Activated gamma-delta T cell (primary cell): Measurements from ENCODE around the gene CTSK.
"Not testable (repeated sequence)": the region's sequence is repeated elsewhere in the genome, so short reads cannot be mapped to it uniquely, and the experiment has no call there.

Experiments
- DNase-seq: peaks from one replicate; lab custom pipeline; 2025; lab: John Stamatoyannopoulos, UW

Gene CTSK

DNA sequence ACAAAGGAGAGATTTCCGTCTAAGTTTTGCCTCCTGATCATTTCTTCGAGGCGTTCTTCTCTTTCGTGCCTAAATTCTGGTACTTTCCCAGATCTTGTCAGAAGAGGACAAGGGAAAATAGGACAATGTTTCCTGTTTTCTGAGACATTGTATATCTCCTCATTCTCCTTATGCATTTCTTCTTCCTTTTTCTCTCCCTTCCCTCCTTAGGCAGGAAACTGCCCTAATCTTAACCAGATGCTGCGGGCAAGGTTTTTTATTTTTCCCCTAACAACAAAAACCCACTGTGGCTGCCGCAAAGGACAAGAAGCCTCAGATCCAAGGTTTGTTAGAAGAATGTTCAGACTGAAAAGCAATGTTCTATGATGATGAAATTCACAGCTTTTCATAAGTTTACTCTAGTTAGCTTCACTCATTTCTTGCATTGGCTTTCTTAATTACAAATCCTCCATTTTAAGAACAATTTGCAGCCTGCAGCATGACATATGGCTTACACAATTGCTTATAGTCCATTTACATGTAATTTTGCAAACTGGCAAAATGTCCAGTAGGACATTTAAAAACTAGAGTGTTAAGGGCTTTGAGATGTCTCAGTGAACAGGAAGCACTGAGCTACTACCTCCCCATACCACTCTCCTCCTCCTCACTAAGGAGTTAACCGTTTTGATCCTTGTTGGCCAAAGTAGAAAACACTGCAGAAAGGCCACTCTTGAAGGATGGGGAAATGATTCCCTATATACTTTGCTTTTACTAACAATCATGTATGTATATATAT lies 624 bp downstream of the CTSK start:
- DNase-seq = no peak

DNA sequence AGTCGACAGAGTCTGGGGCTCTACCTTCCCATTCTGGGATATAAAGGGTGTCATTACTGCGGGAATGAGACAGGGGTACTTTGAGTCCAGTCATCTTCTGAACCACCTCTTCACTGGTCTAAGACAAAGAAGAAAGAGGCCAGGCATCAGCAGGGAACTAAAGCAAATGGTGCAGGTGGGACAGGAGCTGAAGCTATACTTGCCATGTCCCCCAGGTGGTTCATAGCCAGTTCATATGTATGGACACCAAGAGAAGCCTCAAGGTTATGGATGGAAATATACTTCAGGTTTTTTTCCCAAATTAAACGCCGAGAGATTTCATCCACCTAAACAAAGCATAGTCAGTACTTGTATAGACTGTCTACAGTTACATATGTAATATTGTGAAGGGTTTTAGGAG lies 2.2 kb downstream of the CTSK start:
- DNase-seq = no peak

GRCh38 chr1:150804671-150805070 lies 3.4 kb downstream of the CTSK start:
- no peak for DNase-seq

GRCh38 chr1:150799089-150799488 lies 9.0 kb downstream of the CTSK start:
- no peak for DNase-seq

DNA sequence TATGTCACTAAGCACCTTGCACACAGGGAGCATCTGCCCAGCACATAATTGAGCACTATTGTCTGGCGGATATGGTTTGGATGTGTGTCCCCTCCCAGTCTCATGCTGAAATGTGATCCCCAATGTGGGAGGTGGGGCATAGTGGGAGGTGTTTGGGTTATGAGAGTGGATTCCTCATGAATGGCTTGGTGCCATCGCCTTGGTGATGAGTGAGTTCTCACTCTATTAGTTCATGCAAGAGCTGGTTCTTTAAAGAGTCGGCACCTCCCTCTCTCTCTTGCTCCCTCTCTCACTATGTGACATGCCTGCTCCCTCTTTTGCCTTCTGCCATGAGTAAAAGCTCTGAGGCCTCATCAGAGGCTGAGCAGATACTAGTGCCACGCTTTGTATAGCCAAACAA lies 9.5 kb downstream of the CTSK start:
- DNase-seq = no peak

DNA sequence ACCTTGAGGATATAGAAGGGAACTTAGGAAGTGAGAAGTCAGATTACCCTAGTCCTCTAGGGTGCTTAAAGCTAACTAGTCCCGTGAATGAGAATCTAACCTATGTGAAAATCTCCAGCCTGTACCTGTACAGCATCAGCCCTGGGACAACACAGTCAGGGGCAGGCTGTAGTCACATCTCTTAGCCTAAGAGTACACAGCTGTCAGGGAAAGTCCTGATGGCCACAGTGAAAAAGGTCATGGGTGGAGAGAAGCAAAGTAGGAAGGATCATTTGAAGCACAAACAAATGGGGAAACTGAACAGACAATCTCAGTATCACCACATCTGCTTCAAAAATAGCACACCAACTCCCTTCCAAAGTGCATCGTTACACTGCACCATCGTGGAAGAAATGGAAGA lies 11.7 kb downstream of the CTSK start:
- no peak for DNase-seq

- not testable (repeated sequence) for DNase-seq
These were observed 14.3 kb downstream of the CTSK start for GRCh38 chr1:150793778-150794177.

DNA sequence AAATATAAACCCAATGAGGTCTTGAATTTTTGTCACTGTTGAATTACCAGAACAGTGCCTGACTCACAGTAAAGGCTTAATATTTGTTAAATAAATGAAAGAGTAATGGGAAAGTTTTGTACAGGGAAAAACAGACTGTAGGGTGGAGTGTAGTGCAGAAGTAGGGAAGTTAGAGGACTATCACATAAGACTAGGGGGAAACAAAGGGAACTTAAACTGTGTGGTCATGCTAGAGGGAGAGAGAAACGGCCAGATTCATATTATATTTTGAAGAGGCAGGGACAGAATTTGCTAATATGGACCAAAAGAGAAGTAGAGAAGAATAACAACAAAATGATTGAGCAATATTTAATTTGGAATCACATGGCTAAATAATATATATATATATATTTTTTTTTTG lies 14.8 kb downstream of the CTSK start:
- DNase-seq = no peak

GRCh38 chr1:150791585-150791984 lies 16.5 kb downstream of the CTSK start:
- no peak for DNase-seq

DNA sequence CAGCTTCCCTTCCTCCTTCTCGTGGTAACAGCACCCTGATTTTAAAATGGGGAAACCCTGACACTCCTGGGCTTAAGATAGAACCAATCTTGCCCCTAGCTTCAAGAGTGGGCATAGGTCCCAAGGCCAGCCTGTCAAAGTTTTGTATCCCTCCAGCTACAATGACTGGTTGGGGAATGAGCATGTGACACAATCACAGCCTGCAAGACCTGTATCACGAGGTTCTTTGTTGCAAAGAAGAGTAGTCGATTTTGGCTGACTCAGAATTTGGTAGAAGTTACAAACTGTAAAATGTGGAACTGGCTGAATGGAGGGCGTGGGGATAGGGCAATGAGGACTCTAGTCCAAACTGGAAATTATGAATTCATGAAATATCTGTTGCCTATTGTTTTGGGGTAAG lies 18.7 kb downstream of the CTSK start:
- no peak for DNase-seq

- DNase-seq = no peak
These were observed 19.1 kb downstream of the CTSK start for GRCh38 chr1:150788946-150789345.

DNA sequence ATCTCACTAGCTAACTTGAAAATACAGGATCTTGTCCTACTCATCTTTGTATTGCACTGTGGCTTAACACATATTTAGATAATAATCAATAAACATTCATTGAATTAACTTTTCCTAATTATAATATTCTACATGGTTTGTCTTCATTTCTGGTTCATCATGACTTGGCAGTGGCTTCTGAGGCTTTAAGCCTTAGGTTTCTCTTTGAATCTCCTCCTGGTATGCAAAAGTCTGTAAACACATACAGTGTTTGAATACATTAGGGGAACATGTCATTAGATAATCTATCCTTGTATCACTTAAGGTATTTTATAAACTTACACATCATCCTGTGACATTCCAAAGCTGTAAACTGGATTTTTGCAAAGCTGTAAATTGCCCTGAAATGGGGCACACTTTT lies 20.6 kb downstream of the CTSK start:
- no peak for DNase-seq

- DNase-seq = no peak
These were observed 27.6 kb downstream of the CTSK start for GRCh38 chr1:150780510-150780909.

DNA sequence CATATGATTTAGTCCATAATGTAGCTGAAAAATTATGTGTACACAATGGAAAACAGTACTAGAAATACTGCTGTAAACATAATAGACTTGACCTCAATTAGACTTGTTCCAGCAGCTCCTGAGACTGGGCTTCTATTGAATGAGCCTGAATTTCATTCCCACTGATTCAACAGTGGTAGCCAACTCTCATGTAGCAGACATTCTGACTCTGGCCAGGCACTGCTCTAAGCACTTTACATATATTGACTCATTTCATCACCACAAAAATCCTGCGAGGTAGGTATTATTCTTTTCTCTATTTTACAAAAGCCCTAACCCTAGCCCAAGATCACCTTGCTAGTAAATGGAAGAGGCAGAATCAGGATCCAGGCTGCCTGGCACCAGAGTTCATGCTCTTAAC lies 29.7 kb downstream of the CTSK start:
- no peak for DNase-seq

- no peak for DNase-seq
These were observed 30.5 kb downstream of the CTSK start for GRCh38 chr1:150777544-150777943.

GRCh38 chr1:150775931-150776505 lies 32.0 kb downstream of the CTSK start:
- DNase-seq = not testable (repeated sequence)

GRCh38 chr1:150775276-150775675 lies 32.8 kb downstream of the CTSK start:
- no peak for DNase-seq

- DNase-seq = no peak
These were observed 35.7 kb downstream of the CTSK start for GRCh38 chr1:150772326-150772725.

DNA sequence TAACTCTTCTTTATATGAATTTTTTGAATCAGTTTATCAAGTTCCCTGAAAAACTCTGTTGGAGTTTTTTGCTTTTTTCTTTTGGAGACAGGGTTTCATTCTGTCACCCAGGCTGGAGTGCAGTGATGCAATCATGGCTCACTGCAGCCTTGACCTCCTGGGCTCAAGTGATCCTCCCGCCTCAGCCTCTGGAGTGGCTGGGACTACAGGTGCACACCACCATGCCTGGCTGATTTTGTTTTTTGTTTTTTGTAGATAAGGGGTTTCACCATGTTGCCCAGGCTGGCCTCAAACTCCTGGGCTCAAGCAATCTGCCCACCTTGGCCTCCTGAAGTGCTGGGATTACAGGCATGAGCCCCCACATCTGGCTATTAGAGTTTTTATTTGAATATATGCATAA lies 40.4 kb downstream of the CTSK start:
- not testable (repeated sequence) for DNase-seq

- not testable (repeated sequence) for DNase-seq
These were observed 42.1 kb downstream of the CTSK start for GRCh38 chr1:150765977-150766301.

- no peak for DNase-seq
These were observed 42.6 kb downstream of the CTSK start, which contains the start of gene CTSS for GRCh38 chr1:150765296-150765976. Gene CTSS (minus strand): TSS chr1:150765778. CDS start chr1:150764763, 1,015 bp downstream.

DNA sequence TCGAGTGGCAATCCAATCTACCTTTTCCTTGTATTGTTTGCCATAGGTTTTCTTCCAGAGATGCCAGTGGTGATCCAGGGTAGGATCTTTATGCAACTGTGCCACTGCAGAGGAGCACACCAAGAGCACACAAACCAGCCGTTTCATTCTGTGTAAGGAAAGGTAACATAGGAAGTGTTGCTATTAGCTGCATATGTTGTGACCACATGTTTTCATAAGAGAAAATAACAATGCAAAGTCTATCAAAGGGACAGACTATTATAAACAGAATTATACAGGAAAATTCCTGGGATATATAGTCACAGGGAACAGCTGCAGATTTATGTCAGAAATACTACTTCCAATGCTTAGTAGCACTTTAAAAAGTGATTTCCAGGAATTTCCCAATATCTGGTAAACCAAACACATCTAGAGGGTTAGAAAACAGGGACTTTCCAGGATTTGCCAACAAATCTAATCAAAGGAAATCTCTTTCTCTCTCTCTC lies 43.4 kb downstream of the CTSK start:
- DNase-seq = no peak

- no peak for DNase-seq
These were observed 45.0 kb downstream of the CTSK start for GRCh38 chr1:150763018-150763417.
